ENCODE results near the gene CABP4. TPM values are rescaled to one million over a fixed set of nuclear protein-coding genes. Genes with fewer than 3 reads are reported as not detected.

Gene CABP4
- total RNA-seq, 1 donor from 2014 or later: not detected

GRCh38 chr11:67504005-67504949 lies 49.1 kb downstream of the CABP4 start:
- no peak for DNase-seq (ENCODE audit: low read depth)
- peak overlapping the region; percentile 89 for H3K4me3 ChIP-seq (ENCODE audit: low read depth, low read length)
- TF ChIP-seq CTCF (conservative IDR thresholded peaks at IDR 0.05; ENCODE audit: low read depth, low read length): no peak

DNA sequence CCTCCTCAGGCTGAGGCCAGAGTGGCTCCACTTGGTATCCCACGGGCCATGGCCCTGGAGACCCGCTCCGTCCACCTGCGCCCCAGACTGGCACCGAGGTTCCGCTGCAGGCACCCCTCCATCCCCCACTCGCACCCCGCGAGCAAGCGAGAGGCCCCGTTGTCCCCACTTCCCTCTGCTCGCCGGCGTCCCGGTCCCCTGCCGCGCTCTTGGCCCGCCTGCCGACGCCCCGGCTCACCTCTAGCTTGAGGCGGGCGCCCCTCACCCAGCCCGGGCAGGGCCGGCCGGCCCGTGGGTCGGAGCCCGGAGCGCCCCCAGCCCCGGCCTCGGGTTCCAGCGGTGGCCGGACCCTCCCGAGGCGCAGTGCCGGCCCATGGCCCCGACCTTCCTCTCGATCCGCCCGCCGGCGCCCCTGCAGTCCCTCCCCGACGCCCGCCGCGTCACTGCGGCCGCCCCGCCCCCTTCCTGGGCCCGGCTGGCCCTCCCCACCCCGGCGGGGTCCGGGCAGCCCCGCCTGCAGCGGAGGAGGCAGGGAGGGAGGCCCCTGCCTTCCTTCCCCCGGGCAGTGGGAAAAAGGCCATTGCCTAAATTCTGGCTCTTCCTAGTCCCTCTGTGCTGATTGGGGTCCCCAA lies 49.9 kb downstream of the CABP4 start, which contains the start of gene PITPNM1:
Gene PITPNM1 (minus strand): TSS at position 414 of the 632 bp plus-strand sequence. CDS start 1,183 bp downstream, outside the sequence.
- DNase-seq (ENCODE audit: low read depth): no peak
- TF ChIP-seq CTCF (conservative IDR thresholded peaks at IDR 0.05; ENCODE audit: low read depth, low read length): no peak

GRCh38 chr11:67505605-67506396 lies 50.6 kb downstream of the CABP4 start:
- peak; percentile 92 for DNase-seq (ENCODE audit: low read depth)
- H3K4me3 ChIP-seq (ENCODE audit: low read depth, low read length): peak overlapping the region; percentile 89
- TF ChIP-seq CTCF (conservative IDR thresholded peaks at IDR 0.05; ENCODE audit: low read depth, low read length): peak; percentile 92

More for the DNA sequence above, 49.9 kb downstream of the CABP4 start, which contains the start of gene PITPNM1:
- peak within 1 kb of the TSS; percentile 89 for H3K4me3 ChIP-seq (ENCODE audit: low read depth, low read length)

GRCh38 chr11:67506426-67507051 lies 51.4 kb downstream of the CABP4 start:
- H3K4me3 ChIP-seq (ENCODE audit: low read depth, low read length): peak overlapping the region; percentile 87
- no peak for DNase-seq (ENCODE audit: low read depth)
- TF ChIP-seq CTCF (conservative IDR thresholded peaks at IDR 0.05; ENCODE audit: low read depth, low read length): no peak

- no peak for DNase-seq (ENCODE audit: low read depth)
- H3K4me3 ChIP-seq (ENCODE audit: low read depth, low read length): peak overlapping the region; percentile 87
- no peak for TF ChIP-seq CTCF (conservative IDR thresholded peaks at IDR 0.05; ENCODE audit: low read depth, low read length)
Observed at GRCh38 chr11:67507242-67507863, 52.2 kb downstream of the CABP4 start.

Data from epithelial cell of proximal tubule (primary cell).